Mesenchymal stem cell (in vitro differentiated cells and primary cell): ENCODE data around the gene RUSC2.
A peak's percentile ranks its signal among the peaks of the same experiment; 100 is the strongest.

ENCODE experiments used
- DNase-seq: peaks from one replicate; pipeline ENCODE4 v3.0.0-alpha.2; 2013
- H2AFZ ChIP-seq: one replicate; pipeline ENCODE4 v1.6.1; 2013; ENCODE audit warnings: low read depth, mild to moderate bottlenecking, control low read depth, inconsistent platforms, low read length, moderate library complexity
- H2AK5ac ChIP-seq: 2 replicates; pipeline ENCODE4 v1.6.1; 2013; ENCODE audit warnings: low read length, moderate library complexity, mild to moderate bottlenecking, inconsistent platforms; ENCODE audit not compliant: severe bottlenecking
- H2BK120ac ChIP-seq: one replicate; pipeline ENCODE4 v1.6.1; 2013; ENCODE audit warnings: low read depth, mild to moderate bottlenecking, inconsistent platforms, low read length, moderate library complexity
- H2BK12ac ChIP-seq, 2 experiments: one replicate each; pipeline ENCODE4 v1.6.1; 2013; ENCODE audit warnings: inconsistent platforms in 2 of 2, low read length in 2 of 2, mild to moderate bottlenecking in 2 of 2, moderate library complexity in 2 of 2, control low read depth in 1 of 2
- H2BK15ac ChIP-seq: one replicate; pipeline ENCODE4 v1.6.1; 2013; ENCODE audit warnings: mild to moderate bottlenecking, low read depth, inconsistent platforms; ENCODE audit not compliant: poor library complexity, severe bottlenecking
- H2BK5ac ChIP-seq: 2 replicates; pipeline ENCODE4 v1.6.1; 2013; ENCODE audit warnings: low read depth, mild to moderate bottlenecking, low read length, control low read depth, inconsistent platforms; ENCODE audit not compliant: poor library complexity, severe bottlenecking
- H3K14ac ChIP-seq, 2 experiments: one replicate each; pipeline ENCODE4 v1.6.1; 2013; ENCODE audit warnings: inconsistent platforms in 2 of 2, low read length in 2 of 2, control low read depth in 1 of 2, mild to moderate bottlenecking in 1 of 2, moderate library complexity in 1 of 2
- H3K18ac ChIP-seq, 2 experiments: one replicate each; pipeline ENCODE4 v1.6.1; 2013; ENCODE audit warnings: inconsistent platforms in 2 of 2, low read length in 2 of 2, control low read depth in 1 of 2, low read depth in 1 of 2, mild to moderate bottlenecking in 1 of 2
- H3K23ac ChIP-seq, 2 experiments: one replicate each; pipeline ENCODE4 v1.6.1; 2013; ENCODE audit warnings: inconsistent platforms in 2 of 2, low read length in 2 of 2, mild to moderate bottlenecking in 2 of 2, moderate library complexity in 2 of 2, control low read depth in 1 of 2
- H3K27ac ChIP-seq: 2 replicates; pipeline ENCODE4 v1.5.1; 2013; ENCODE audit warnings: mild to moderate bottlenecking, moderate library complexity, low read length, control low read depth, inconsistent platforms; ENCODE audit not compliant: poor library complexity, severe bottlenecking
- H3K27me3 ChIP-seq, 2 experiments: 2 replicates each; pipeline versions ENCODE4 v1.6.1 to v1.7.0; 2013; ENCODE audit warnings: low read length in 2 of 2, mild to moderate bottlenecking in 2 of 2, moderate library complexity in 2 of 2, control low read depth in 1 of 2, inconsistent platforms in 1 of 2; ENCODE audit not compliant: control insufficient read depth in 1 of 2, insufficient read depth in 1 of 2
- H3K36me3 ChIP-seq, 2 experiments: 2 replicates each; pipeline versions ENCODE4 v1.6.1 to v1.7.0; 2013; ENCODE audit warnings: low read length in 2 of 2, control low read depth in 1 of 2, inconsistent platforms in 1 of 2, low read depth in 1 of 2, mild to moderate bottlenecking in 1 of 2; ENCODE audit not compliant: insufficient read depth in 2 of 2, control insufficient read depth in 1 of 2
- H3K4ac ChIP-seq, 2 experiments: one replicate each; pipeline ENCODE4 v1.6.1; 2013; ENCODE audit warnings: inconsistent platforms in 2 of 2, low read length in 2 of 2, mild to moderate bottlenecking in 2 of 2, moderate library complexity in 2 of 2, control low read depth in 1 of 2, low read depth in 1 of 2
- H3K4me1 ChIP-seq: 2 replicates; pipeline ENCODE4 v1.6.1; 2013; ENCODE audit warnings: low read depth, low read length, control low read depth; ENCODE audit not compliant: control insufficient read depth, insufficient read depth
- H3K4me2 ChIP-seq: 2 replicates; pipeline ENCODE4 v1.6.1; 2013; ENCODE audit warnings: low read length, mild to moderate bottlenecking, inconsistent platforms; ENCODE audit not compliant: poor library complexity, severe bottlenecking
- H3K4me3 ChIP-seq, 2 experiments: 2 replicates each; pipeline versions ENCODE4 v1.5.1 to v1.7.0; 2013; ENCODE audit warnings: low read length in 2 of 2, mild to moderate bottlenecking in 2 of 2, control low read depth in 1 of 2, low read depth in 1 of 2; ENCODE audit not compliant: insufficient read depth in 1 of 2
- H3K79me1 ChIP-seq: replicated peaks from 2 replicates; pipeline ENCODE4 v1.6.1; 2013; ENCODE audit warnings: mild to moderate bottlenecking, control low read depth, low read length, inconsistent platforms; ENCODE audit not compliant: poor library complexity, severe bottlenecking
- H3K9ac ChIP-seq: 2 replicates; pipeline ENCODE4 v1.7.0; 2013; ENCODE audit warnings: mild to moderate bottlenecking, low read length, moderate library complexity
- H3K9me3 ChIP-seq: 2 replicates; pipeline ENCODE4 v1.7.0; 2013; ENCODE audit warnings: mild to moderate bottlenecking, low read length; ENCODE audit not compliant: control insufficient read depth
- H4K8ac ChIP-seq: one replicate; pipeline ENCODE4 v1.6.1; 2013; ENCODE audit warnings: inconsistent platforms, mild to moderate bottlenecking, low read length, moderate library complexity
- H4K91ac ChIP-seq: one replicate; pipeline ENCODE4 v1.6.1; 2013; ENCODE audit warnings: mild to moderate bottlenecking, low read length, inconsistent platforms
- WGBS: methylation state at CpG from one replicate; pipeline ENCODE4 v1.1.7; 2013; ENCODE audit warnings: mixed read lengths; 5-methylcytosine and 5-hydroxymethylcytosine counted together

RUSC2 gene

DNA sequence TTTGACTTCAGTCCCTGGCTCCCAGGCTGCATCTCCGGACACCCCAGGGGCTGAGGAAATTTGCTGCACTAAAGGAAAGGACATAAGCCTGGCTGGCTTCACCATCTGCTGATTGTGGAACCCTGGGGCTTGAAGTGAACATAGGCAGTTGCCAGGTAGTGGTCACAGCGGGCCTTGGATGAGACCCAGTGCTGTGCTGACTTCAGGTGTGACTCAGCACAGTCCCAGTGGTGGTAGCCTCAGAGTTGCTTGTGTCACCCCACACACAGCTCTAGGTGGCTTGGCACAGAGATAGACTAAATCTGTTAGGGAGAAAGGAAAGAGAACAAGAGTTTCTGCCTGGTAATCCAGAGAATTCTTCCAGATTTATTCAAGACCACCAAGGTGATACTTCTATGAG is 36.1 kb upstream of the RUSC2 start:
- Histone ChIP-seq H2BK12ac (no peak overlapping the region), H3K4ac (no peak overlapping the region), H2AK5ac (no peak overlapping the region), H3K27ac (no peak overlapping the region), H2BK15ac (no peak overlapping the region), H2AFZ (no peak overlapping the region), H4K91ac (no peak overlapping the region), H3K4me2 (no peak overlapping the region), H3K23ac (no peak overlapping the region), H4K8ac (no peak overlapping the region), H3K18ac (no peak overlapping the region), H3K79me1 (no peaks in the 10 kb centered on the region), H2BK120ac (no peak overlapping the region), H2BK5ac (no peak overlapping the region), H3K27me3 (peaks cover 11 to 12% of the 10 kb centered on the region in 2 experiments), H3K4me3 (no peak overlapping the region), H3K9me3 (no peaks in the 10 kb centered on the region), H3K36me3 (no peaks in the 10 kb centered on the region), H3K4me1 (no peaks in the 10 kb centered on the region), H3K9ac (no peak overlapping the region), H3K14ac (no peak overlapping the region)
- DNase-seq: no peak
- WGBS: 84% methylated on average over 2 of the region's 2 CpGs

DNA sequence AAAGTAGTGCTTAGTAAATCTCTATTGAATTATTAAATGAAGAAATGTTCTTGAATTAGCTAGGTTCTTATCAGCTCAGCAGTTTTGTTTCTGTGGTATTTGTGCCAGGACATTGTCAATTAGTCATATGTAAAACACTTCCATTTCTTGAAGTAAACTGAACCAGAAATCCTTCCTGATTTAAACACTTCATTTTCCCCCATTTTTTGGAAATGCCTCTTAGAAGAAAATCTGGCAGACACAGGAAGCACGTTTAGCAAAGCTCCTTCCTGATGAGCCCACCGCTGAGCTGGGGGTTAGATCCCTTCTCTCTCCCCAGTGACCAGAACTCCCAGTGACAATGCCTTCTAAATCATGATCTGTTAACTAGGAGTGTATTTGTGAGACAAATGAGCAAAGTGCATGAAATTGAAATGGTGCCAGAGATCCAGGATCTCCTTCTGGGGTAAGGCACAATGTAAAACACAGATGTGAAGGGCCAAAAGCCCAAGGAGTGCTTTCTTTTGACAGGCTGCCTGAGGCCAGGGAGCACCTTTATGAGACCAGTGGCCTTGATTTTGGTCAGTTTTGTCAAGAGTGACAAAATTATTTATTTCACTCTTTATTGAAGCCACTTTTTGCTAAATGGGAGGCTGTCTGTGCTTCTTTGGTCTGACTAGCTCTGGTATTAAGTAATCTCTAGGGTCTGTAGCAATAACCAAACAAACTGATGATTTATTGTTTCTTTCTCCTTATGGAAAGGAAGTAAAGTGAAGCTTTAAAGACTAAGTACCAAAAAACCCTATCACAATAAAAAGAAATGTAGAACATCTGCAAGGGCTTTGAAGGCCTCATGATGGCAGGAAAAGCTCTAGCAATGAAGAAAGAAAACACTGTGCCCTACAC is 25.5 kb upstream of the RUSC2 start:
- Histone ChIP-seq H3K9ac (peak overlapping the region; percentile 10), H3K9me3 (no peaks in the 10 kb centered on the region), H3K79me1 (no peaks in the 10 kb centered on the region), H2AFZ (no peak overlapping the region), H3K36me3 (no peaks in the 10 kb centered on the region), H2BK5ac (no peak overlapping the region), H3K4ac (no peak overlapping the region), H3K23ac (no peak overlapping the region), H4K91ac (no peak overlapping the region), H2BK120ac (no peak overlapping the region), H2AK5ac (no peak overlapping the region), H3K4me3 (no peak overlapping the region), H3K27ac (no peak overlapping the region), H3K4me2 (no peak overlapping the region), H2BK15ac (no peak overlapping the region), H3K18ac (peak overlapping the region; percentile 59 to 78), H3K27me3 (peaks cover 0 to 15% of the 10 kb centered on the region in 2 experiments), H3K14ac (no peak overlapping the region), H3K4me1 (no peaks in the 10 kb centered on the region), H4K8ac (peak overlapping the region; percentile 55), H2BK12ac (peak overlapping the region in 1 of 2 experiments; percentile 63)
- peak; percentile 80 for DNase-seq
- 0% methylated on average over 2 of the region's 2 CpGs for WGBS

DNA sequence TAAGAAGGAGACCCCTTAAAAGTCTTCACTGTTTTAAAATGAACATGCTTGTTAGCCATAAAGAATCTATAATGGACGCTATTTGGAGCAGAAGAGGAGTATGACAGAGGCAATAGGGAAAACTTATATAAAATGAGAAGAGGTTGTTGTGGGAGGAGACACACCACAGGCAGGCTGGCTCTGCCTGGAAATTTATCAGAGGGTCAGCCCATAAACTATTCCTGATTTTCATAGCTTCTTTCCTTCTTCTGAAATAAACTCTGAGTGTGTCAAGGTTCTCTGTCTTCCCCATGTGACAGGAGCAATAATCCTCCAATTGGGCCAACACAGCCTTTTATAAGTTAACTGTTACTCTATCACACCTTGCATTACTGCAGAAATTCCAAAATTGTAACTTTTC is 19.6 kb upstream of the RUSC2 start:
- Histone ChIP-seq H3K79me1 (no peaks in the 10 kb centered on the region), H4K91ac (no peak overlapping the region), H3K14ac (no peak overlapping the region), H2BK120ac (no peak overlapping the region), H2AFZ (no peak overlapping the region), H2AK5ac (no peak overlapping the region), H3K27me3 (peaks cover 0 to 27% of the 10 kb centered on the region in 2 experiments), H3K4me1 (no peaks in the 10 kb centered on the region), H2BK5ac (no peak overlapping the region), H2BK15ac (no peak overlapping the region), H3K18ac (no peak overlapping the region), H3K4ac (no peak overlapping the region), H3K4me3 (no peak overlapping the region), H2BK12ac (no peak overlapping the region), H3K36me3 (no peaks in the 10 kb centered on the region), H3K27ac (no peak overlapping the region), H4K8ac (no peak overlapping the region), H3K9me3 (no peaks in the 10 kb centered on the region), H3K4me2 (no peak overlapping the region), H3K23ac (no peak overlapping the region), H3K9ac (peak overlapping the region; percentile 60)
- no CpG with 5 or more reads among the region's 1 CpG for WGBS
- no peak for DNase-seq

DNA sequence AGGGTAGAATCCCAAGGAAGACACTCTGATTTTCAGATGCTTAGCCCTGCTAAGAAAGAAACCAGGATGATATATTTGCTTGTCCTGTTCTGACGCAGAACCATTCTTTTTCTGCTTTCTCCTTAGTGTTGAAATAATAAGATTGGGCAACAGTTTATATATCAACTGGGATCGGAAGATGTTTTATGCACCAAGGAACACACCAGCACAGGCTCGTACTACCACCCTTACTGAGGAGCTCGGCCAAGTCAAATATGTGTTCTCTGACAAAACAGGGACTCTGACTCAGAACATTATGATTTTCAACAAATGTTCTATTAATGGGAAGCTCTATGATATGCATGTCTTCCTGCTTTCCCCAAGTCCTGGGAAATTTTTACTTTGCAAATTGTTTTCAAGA is 19.0 kb upstream of the RUSC2 start:
- Histone ChIP-seq H3K4me2 (no peak overlapping the region), H2BK120ac (no peak overlapping the region), H4K8ac (no peak overlapping the region), H3K4ac (no peak overlapping the region), H3K9ac (peak overlapping the region; percentile 60), H3K27me3 (peaks cover 0 to 33% of the 10 kb centered on the region in 2 experiments), H2AFZ (no peak overlapping the region), H3K9me3 (no peaks in the 10 kb centered on the region), H3K4me1 (no peaks in the 10 kb centered on the region), H3K79me1 (no peaks in the 10 kb centered on the region), H2BK15ac (no peak overlapping the region), H3K23ac (no peak overlapping the region), H3K4me3 (no peak overlapping the region), H2BK5ac (no peak overlapping the region), H3K18ac (no peak overlapping the region), H3K14ac (no peak overlapping the region), H3K36me3 (no peaks in the 10 kb centered on the region), H2BK12ac (no peak overlapping the region), H2AK5ac (no peak overlapping the region), H3K27ac (no peak overlapping the region), H4K91ac (no peak overlapping the region)
- DNase-seq: no peak
- WGBS: 100% methylated on average over 1 of the region's 4 CpGs
